HuH-7.5 (cell line): ENCODE measurements around the gene NAB2.
"Not testable (repeated sequence)": the region's sequence is repeated elsewhere in the genome, so short reads cannot be mapped to it uniquely, and the experiment has no call there.

Experiments
- DNase-seq: peaks from one replicate; pipeline ENCODE4 v3.0.0; 2011; ENCODE audit warnings: low spot score

Gene NAB2

GRCh38 chr12:57088354-57089270, at the start of gene NAB2:
Gene NAB2 (plus strand): TSS chr12:57089114. CDS start chr12:57089272, 158 bp downstream.
- DNase-seq, result peak; percentile 88

- DNase-seq, result no peak
Observed at GRCh38 chr12:57040211-57040610, 48.7 kb upstream of the NAB2 start.

- DNase-seq, result no peak
Observed at GRCh38 chr12:57040750-57041149, 48.2 kb upstream of the NAB2 start.

DNA sequence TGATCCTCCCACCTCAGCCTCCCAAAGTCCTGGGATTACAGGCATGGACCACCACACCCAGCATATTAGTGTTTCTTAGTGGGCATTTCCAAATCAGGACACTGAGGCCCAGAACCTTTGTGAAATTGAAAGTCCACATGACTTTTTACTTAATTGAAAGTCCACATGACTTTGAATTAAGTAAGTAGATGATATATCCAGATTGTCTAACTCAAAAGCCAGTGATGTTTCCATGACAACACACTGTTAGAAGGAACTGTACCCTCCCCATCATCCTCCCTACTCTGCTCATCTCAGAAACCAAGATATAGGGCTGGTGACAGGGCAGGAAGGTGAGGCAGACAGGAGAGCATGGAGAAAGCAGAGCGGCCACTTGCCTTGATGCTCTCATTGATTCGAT, 46.2 kb upstream of the NAB2 start:
- DNase-seq, result no peak

DNA sequence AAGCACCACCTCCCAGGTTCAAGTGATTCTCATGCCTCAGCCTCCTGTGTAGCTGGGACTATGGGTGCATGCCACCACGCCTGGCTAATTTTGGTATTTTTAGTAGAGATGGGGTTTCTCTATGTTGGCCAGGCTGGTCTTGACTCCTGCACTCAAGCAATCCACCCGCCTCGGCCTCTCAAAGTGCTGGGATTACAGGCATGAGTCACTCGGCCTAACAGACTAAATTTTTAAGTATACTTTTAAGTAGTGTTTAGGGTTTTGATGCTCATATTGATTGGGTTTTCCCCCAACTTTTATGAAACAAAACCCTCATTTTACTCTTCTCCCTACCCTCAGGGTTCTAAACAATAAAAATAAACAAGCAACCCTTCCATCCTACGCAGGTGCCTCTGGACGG, 44.4 kb upstream of the NAB2 start:
- no peak for DNase-seq

DNA sequence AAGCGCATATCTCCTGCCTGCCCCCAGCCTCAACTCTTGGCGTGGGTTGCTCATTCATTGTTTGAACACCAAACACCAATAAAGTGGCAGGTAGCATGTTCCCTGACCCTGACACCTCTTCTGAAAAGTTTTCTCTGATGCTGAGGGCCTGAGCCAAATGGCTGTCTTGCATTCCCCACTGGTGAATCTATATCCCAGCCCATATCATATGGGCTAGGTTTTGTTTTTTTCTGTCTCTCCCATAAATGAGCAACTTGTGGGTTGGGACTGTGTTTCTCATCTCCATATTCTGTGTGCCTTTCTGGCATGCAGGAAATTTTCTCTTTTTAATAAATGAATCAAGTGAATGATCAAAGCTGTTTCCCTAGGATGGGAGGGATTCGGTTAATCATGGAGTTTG, 44.0 kb upstream of the NAB2 start:
- no peak for DNase-seq

DNA sequence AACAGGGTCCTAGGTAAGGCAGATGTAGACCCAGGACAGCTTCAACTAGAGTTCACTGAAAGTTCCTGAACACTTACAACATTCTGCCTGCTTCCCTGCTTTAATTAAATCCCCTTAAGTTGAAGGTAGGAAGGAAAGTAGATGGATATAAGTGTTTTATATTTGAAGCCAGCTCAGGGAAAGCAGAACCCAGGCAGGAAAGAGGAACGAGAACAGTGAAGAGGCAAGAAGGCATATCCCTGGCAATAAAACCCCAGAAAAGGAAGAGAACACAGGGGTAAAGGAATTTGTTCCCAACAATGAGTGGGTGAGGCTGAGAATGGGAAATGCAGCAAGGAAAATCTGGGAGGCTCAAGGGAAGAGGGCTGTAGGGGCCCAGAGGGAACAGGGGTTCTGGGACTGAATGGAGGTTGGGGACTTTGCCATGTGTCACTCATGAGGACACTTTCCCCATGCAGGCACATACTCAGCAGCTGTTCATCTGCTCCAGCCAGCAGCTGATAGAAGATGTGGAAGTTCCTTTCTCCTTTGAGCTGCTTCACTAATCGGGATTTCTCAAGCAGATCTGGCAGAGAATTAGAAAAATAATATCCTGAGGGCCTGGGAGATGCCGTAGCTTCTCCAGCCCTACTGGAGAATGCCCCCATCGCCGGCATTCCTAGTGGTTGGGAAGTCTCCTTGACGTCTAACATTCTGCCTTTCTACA, 42.7 kb upstream of the NAB2 start:
- no peak for DNase-seq

GRCh38 chr12:57046947-57047890, 41.7 kb upstream of the NAB2 start:
- DNase-seq, result no peak

DNA sequence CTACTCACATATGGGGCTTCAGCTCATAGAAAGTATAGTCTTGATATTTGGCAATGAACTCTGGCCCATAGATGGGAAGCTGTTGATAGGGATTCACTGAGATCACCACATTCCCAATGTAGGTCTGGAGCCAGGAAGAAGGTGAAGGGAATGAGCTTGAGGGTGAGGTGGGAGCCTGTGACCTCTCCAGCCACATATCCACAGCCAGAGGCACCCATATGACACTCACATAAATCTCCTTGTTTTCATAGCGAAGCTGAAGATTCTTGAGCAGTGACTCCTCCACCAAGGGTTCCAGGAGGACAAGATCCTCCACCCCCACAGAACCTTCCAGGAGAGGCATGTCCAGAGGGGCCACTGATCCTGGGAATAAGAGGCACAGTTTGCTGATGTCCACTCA, 40.9 kb upstream of the NAB2 start:
- DNase-seq, result no peak

DNA sequence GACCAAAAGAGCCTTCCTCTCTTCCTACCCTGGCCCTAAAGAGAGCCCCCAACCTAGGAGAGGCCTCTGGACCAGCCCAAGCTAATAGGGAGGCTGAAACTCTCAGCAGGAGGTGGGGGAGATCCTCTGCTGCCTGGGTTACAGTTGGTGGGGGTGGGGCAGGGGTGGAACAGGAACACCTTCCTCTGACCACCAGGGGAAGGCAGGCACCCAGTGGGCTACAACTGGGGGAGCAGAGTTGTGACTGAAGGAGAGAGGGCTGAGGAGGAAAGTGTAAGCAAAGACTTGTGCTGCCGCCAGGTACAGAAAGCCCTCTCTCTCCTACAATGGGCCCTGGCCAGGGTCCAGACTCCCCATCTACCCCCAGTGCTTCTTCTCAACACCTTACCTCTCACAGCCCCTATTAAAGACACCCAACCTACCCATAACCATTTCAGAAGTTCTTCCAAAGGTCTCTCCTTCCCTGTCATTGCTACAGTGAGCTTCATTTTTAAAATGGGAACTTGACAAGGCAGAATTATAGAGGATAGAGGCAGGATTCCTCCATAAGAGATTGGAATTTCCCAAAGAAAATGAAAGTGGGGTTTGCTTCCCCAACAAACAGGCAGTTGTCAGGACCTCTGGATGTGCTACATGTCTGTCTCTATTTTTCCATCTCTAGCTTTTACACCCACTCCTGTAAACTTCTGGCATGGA, 40.3 kb upstream of the NAB2 start:
- no peak for DNase-seq

DNA sequence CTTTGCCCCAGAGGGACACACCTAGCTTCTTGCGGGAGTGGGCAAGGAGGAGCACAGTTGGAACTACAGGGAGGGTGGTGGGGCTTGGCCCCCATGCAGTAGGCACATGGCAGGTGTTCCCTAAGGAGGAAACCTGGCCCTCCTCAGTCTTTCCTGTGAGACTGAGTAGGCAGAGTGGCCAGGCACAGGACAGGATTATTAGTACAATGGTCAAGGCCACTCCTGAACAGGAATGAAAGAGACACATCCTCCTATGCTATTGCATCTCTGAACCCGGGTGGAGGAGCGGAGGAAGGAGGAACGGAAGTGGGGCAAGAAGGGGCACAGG, 39.8 kb upstream of the NAB2 start:
- DNase-seq, result no peak

DNA sequence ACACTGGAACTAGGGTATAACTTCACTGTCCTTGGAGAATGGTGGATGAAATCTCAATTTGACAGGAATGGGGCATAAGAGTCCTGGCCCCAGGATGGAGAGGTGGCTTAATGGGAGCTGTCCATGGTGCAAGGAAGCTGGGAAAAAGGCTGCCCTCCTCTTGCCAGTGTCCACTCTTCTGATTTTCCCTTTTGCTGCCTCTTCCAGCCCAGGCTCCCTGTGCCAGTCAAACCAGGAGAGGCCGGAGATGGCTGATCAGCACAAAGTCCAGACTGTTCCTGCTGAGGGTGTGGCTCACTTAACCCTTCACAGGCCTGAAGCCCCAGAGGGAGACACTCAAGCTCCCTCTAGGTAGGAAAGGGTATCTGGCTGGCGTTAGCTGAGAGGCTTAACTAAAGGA, 39.0 kb upstream of the NAB2 start, which contains the start of gene MYO1A:
MYO1A (minus strand) TSS at position 240 of the 400 bp plus-strand sequence. CDS start 1,806 bp downstream, outside the sequence.
- DNase-seq, result peak; percentile 35

DNA sequence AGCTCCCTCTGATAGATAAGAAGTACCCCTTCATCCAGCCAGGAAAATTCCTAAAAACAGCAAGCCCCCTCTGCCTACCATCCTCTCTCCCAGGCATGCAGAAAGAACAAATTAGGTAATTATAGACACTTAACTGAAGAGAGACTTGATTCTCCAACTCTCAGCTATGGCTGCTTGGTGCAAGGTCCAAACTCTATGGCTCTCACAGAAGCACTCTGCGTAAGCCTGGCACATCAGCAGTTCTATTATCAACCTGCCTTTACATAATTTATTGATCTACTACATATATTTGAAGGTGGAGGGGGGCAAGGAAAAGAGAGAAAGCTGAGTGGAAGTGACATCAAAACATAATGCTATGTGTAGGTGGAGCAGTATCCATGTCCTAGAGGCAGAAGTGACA, 37.9 kb upstream of the NAB2 start:
- DNase-seq, result no peak

GRCh38 chr12:57053146-57053545, 35.8 kb upstream of the NAB2 start:
- not testable (repeated sequence) for DNase-seq

- DNase-seq, result not testable (repeated sequence)
Observed at GRCh38 chr12:57053901-57054300, 35.0 kb upstream of the NAB2 start.

- DNase-seq, result no peak
Observed at GRCh38 chr12:57055824-57056223, 33.1 kb upstream of the NAB2 start.

DNA sequence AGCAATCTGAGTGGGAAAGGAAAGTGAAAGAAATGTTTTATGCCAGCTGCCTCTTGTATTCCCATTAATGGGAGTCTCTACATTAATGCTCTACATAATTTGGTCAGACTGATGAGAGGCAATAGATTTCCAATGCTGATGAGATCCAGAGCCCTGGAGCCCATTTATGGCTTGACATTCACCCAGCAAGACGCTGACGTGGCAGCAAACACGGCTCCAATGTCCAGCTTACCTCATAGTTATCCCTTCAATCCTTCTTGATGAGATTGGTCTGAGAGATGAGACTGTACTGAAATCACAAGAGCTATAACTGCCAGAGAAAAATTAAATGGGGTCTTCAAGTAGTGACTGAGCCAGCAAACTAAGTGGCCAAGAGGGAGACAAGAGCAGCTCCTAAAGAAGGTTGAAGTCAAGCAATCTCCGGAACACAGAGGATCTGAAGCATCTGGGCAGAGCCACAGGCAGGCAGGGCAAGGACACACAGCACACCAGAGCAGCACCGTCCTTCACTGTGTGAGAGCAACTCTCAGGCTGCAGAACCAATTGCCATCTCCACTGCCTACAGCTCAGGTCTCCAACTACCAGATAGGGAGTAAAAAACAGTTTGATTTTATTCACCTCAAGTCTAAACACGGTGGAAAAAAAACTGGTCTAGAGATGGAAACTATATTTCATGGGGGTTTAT, 31.7 kb upstream of the NAB2 start:
- DNase-seq, result no peak

GRCh38 chr12:57058454-57058853, 30.5 kb upstream of the NAB2 start:
- DNase-seq, result no peak

DNA sequence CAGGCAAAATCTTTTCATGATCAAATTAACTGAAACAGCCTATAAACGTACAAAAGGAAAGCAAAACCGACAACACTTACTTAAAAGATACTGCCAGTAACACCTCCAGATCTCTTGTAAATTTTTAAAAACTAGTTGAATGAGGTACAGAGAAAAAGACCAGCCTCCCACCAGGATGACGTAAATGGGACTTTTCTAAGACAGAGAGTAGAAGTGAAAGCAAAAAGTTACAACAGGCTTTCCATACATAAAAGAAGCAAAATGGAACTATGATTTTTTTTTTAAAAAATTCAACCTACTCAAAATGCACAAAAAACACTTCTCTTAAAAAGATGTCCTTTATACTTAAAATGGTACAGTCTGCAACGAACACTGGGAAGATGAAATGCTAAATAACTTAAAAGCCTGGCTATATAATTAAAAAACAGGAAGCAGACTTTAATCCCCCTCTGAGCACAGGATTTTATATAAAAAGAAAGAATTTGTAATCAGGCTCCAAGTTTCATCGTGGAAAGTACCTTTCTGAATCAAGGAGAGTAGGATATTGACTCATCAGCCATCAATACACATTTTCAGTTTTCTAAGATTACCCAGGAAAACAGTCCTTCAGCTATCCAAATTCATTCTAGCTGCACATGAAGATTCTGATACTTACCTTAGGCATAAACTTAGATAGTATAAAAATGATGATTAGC, 24.8 kb upstream of the NAB2 start:
- DNase-seq, result no peak

GRCh38 chr12:57066245-57066644, 22.7 kb upstream of the NAB2 start:
- no peak for DNase-seq
